HG02588 (cell line): ENCODE data around the gene UBE2H.
"Not testable (repeated sequence)": the region's sequence is repeated elsewhere in the genome, so short reads cannot be mapped to it uniquely, and the experiment has no call there.

Experiments
- ATAC-seq: cut with Tn5 transposase; IDR thresholded peaks from one replicate; pipeline ENCODE4 v1.9.1; 2021; ENCODE audit warnings: mild to moderate bottlenecking, moderate library complexity; ENCODE audit not compliant: unreplicated experiment

The UBE2H gene

GRCh38 chr7:129911790-129912189, 41.0 kb downstream of the UBE2H start:
- ATAC-seq: no peak

- ATAC-seq: no peak
These were observed 43.1 kb downstream of the UBE2H start for GRCh38 chr7:129909669-129910068.

GRCh38 chr7:129908181-129908580, 44.6 kb downstream of the UBE2H start:
- no peak for ATAC-seq

GRCh38 chr7:129907122-129907736, 45.5 kb downstream of the UBE2H start:
- ATAC-seq: no peak

GRCh38 chr7:129906700-129907099, 46.1 kb downstream of the UBE2H start:
- ATAC-seq: no peak

- no peak for ATAC-seq
These were observed 48.8 kb downstream of the UBE2H start for GRCh38 chr7:129903935-129904334.

GRCh38 chr7:129902788-129903422, 49.9 kb downstream of the UBE2H start:
- no peak for ATAC-seq

- no peak for ATAC-seq
These were observed 54.1 kb downstream of the UBE2H start for GRCh38 chr7:129898502-129899160.

GRCh38 chr7:129898007-129898406, 54.8 kb downstream of the UBE2H start:
- no peak for ATAC-seq

GRCh38 chr7:129896568-129897382, 56.0 kb downstream of the UBE2H start:
- no peak for ATAC-seq

- ATAC-seq: not testable (repeated sequence)
These were observed 58.6 kb downstream of the UBE2H start for GRCh38 chr7:129894184-129894583.

GRCh38 chr7:129890090-129890489, 62.7 kb downstream of the UBE2H start:
- no peak for ATAC-seq

- no peak for ATAC-seq
These were observed 63.5 kb downstream of the UBE2H start for GRCh38 chr7:129889133-129889844.

GRCh38 chr7:129887865-129888264, 64.9 kb downstream of the UBE2H start:
- ATAC-seq: no peak

GRCh38 chr7:129886818-129887186, 66.0 kb downstream of the UBE2H start:
- ATAC-seq: no peak

GRCh38 chr7:129886167-129886817, 66.5 kb downstream of the UBE2H start:
- no peak for ATAC-seq

- no peak for ATAC-seq
These were observed 68.3 kb downstream of the UBE2H start for GRCh38 chr7:129884495-129884894.

GRCh38 chr7:129883151-129883550, 69.6 kb downstream of the UBE2H start:
- no peak for ATAC-seq

- ATAC-seq: no peak
These were observed 70.2 kb downstream of the UBE2H start for GRCh38 chr7:129882531-129882930.

- no peak for ATAC-seq
These were observed 75.5 kb downstream of the UBE2H start for GRCh38 chr7:129877146-129877792.
